Karpas-422 (cell line): Measurements from ENCODE around the gene HSP90AA1. TPM values are rescaled to one million over a fixed set of nuclear protein-coding genes. Genes with fewer than 3 reads are reported as not detected.
"Not testable (repeated sequence)": the region's sequence is repeated elsewhere in the genome, so short reads cannot be mapped to it uniquely, and the experiment has no call there.

ENCODE experiments used
- DNase-seq: peaks from one replicate; pipeline ENCODE4 v3.0.0-alpha.2; 2015
- H2AFZ ChIP-seq: fragments of 200-600 bp; sonication (generic); 2 replicates; pipeline ENCODE4 v1.6.1; 2014; ENCODE audit warnings: antibody characterized with exemption, low read length, mixed read lengths
- H3K27ac ChIP-seq: fragments of 200-600 bp; sonication (generic); 2 replicates; pipeline ENCODE4 v1.5.1; 2014; ENCODE audit warnings: mild to moderate bottlenecking, low read length, moderate library complexity
- H3K27me3 ChIP-seq: fragments of 200-600 bp; sonication (generic); 2 replicates; pipeline ENCODE4 v1.6.1; 2014; ENCODE audit warnings: low read length, mixed read lengths
- H3K36me3 ChIP-seq: fragments of 200-600 bp; sonication (generic); 2 replicates; pipeline ENCODE4 v1.6.1; 2014; ENCODE audit warnings: low read length, mixed read lengths; ENCODE audit not compliant: insufficient read depth
- H3K4me1 ChIP-seq: fragments of 200-600 bp; sonication (generic); 2 replicates; pipeline ENCODE4 v1.6.1; 2014; ENCODE audit warnings: mild to moderate bottlenecking, low read length, mixed read lengths
- H3K4me2 ChIP-seq: fragments of 200-600 bp; sonication (generic); 2 replicates; pipeline ENCODE4 v1.6.1; 2014; ENCODE audit warnings: low read length, low read depth, mild to moderate bottlenecking; ENCODE audit not compliant: poor library complexity, severe bottlenecking
- H3K4me3 ChIP-seq: fragments of 200-600 bp; sonication (generic); 2 replicates; pipeline ENCODE4 v1.5.1; 2014; ENCODE audit warnings: mild to moderate bottlenecking, antibody characterized with exemption, low read length, mixed read lengths
- H3K79me2 ChIP-seq: fragments of 200-600 bp; sonication (generic); 2 replicates; pipeline ENCODE4 v1.6.1; 2014; ENCODE audit warnings: mild to moderate bottlenecking, low read length, mixed read lengths
- H3K9ac ChIP-seq: fragments of 200-600 bp; sonication (generic); 2 replicates; pipeline ENCODE4 v1.6.0; 2014; ENCODE audit warnings: low read length
- H3K9me2 ChIP-seq: fragments of 200-600 bp; sonication (generic), shearing (Covaris generic); replicated peaks from 2 replicates; pipeline ENCODE4 v1.6.0; 2014; ENCODE audit warnings: mild to moderate bottlenecking, low read length, moderate library complexity; ENCODE audit not compliant: insufficient read depth
- H3K9me3 ChIP-seq: fragments of 300-700, 200-600 bp; sonication (generic); 2 replicates; pipeline ENCODE4 v1.6.1; 2014; ENCODE audit warnings: low read length, mixed read lengths
- H4K20me1 ChIP-seq: fragments of 200-600 bp; sonication (generic); 2 replicates; pipeline ENCODE4 v1.6.1; 2014; ENCODE audit warnings: mild to moderate bottlenecking, antibody characterized with exemption, low read length, low read depth; ENCODE audit not compliant: insufficient read depth
- total RNA-seq: library from RNA; depleted of rRNA; stranded (reverse); fragments of >200 nt; shearing (Covaris generic); gene quantifications from 2 replicates; pipeline ENCODE4 v1.2.3, GENCODE V29; 2014; ENCODE audit warnings: low replicate concordance; rRNA removed

Gene HSP90AA1
- total RNA-seq, result 354 and 505 TPM in 2 replicates

- Histone ChIP-seq H3K79me2 (peaks cover 31% of the 10 kb centered on the region), H3K9me3 (no peaks in the 10 kb centered on the region), H3K27me3 (no peaks in the 10 kb centered on the region), H3K36me3 (peaks cover 41% of the 10 kb centered on the region), H3K4me2 (peak within 1 kb of the TSS; percentile 96), H3K4me3 (peak within 1 kb of the TSS; percentile 83), H3K4me1 (peaks cover 43% of the 10 kb centered on the region), H3K9me2 (no peaks in the 10 kb centered on the region), H3K27ac (peak within 1 kb of the TSS; percentile 85), H3K9ac (peak within 1 kb of the TSS; percentile 98), H4K20me1 (peaks cover 33% of the 10 kb centered on the region), H2AFZ (peak within 1 kb of the TSS; percentile 57)
- DNase-seq, result peak; percentile 99
Measured at GRCh38 chr14:102086972-102087761, at the start of gene HSP90AA1. HSP90AA1 (minus strand) TSS chr14:102087044; CDS start chr14:102086378, 666 bp downstream.

- not testable (repeated sequence) for H3K4me3 ChIP-seq, DNase-seq, H3K36me3 ChIP-seq, H3K4me1 ChIP-seq, H3K9me2 ChIP-seq, H2AFZ ChIP-seq, H3K27ac ChIP-seq, H3K9ac ChIP-seq, H3K4me2 ChIP-seq, H3K9me3 ChIP-seq, H3K27me3 ChIP-seq, H4K20me1 ChIP-seq
- peaks cover 15% of the 10 kb centered on the region for H3K79me2 ChIP-seq
Measured at GRCh38 chr14:102135456-102135855, 48.6 kb upstream of the HSP90AA1 start.

GRCh38 chr14:102134719-102135118, 47.9 kb upstream of the HSP90AA1 start:
- not testable (repeated sequence) for H3K79me2 ChIP-seq, H3K27ac ChIP-seq, H3K9me2 ChIP-seq, H3K36me3 ChIP-seq, H3K4me1 ChIP-seq, H3K27me3 ChIP-seq, H3K9ac ChIP-seq, DNase-seq, H3K4me2 ChIP-seq, H2AFZ ChIP-seq, H3K9me3 ChIP-seq, H3K4me3 ChIP-seq, H4K20me1 ChIP-seq

GRCh38 chr14:102134021-102134420, 47.2 kb upstream of the HSP90AA1 start:
- not testable (repeated sequence) for H3K9me2 ChIP-seq, H3K79me2 ChIP-seq, H3K27me3 ChIP-seq, H3K36me3 ChIP-seq, H3K4me2 ChIP-seq, H2AFZ ChIP-seq, H3K9me3 ChIP-seq, H3K9ac ChIP-seq, H3K4me3 ChIP-seq, DNase-seq, H3K27ac ChIP-seq, H3K4me1 ChIP-seq, H4K20me1 ChIP-seq

- Histone ChIP-seq H3K27ac (no peak overlapping the region), H3K27me3 (no peaks in the 10 kb centered on the region)
- no peak for DNase-seq
Measured at GRCh38 chr14:102131741-102132140, 44.9 kb upstream of the HSP90AA1 start.

GRCh38 chr14:102126807-102127455, 40.1 kb upstream of the HSP90AA1 start:
- no peak overlapping the region for H2AFZ ChIP-seq
- H3K36me3 ChIP-seq, result no peaks in the 10 kb centered on the region
- H3K4me1 ChIP-seq, result no peaks in the 10 kb centered on the region
- no peak overlapping the region for H3K4me3 ChIP-seq
- no peaks in the 10 kb centered on the region for H3K27me3 ChIP-seq
- H3K9me2 ChIP-seq, result no peaks in the 10 kb centered on the region
- H3K9ac ChIP-seq, result no peak overlapping the region
- no peaks in the 10 kb centered on the region for H4K20me1 ChIP-seq
- H3K79me2 ChIP-seq, result no peaks in the 10 kb centered on the region
- no peak for DNase-seq
- H3K27ac ChIP-seq, result no peak overlapping the region
- no peaks in the 10 kb centered on the region for H3K9me3 ChIP-seq
- no peak overlapping the region for H3K4me2 ChIP-seq

More at GRCh38 chr14:102131741-102132140, 44.9 kb upstream of the HSP90AA1 start:
- H3K79me2 ChIP-seq, result no peaks in the 10 kb centered on the region
- H3K4me2 ChIP-seq, result no peak overlapping the region
- H4K20me1 ChIP-seq, result no peaks in the 10 kb centered on the region
- H3K9me3 ChIP-seq, result no peaks in the 10 kb centered on the region
- no peak overlapping the region for H3K9ac ChIP-seq
- no peak overlapping the region for H3K4me3 ChIP-seq
- no peaks in the 10 kb centered on the region for H3K36me3 ChIP-seq
- H3K4me1 ChIP-seq, result no peaks in the 10 kb centered on the region
- no peaks in the 10 kb centered on the region for H3K9me2 ChIP-seq
- H2AFZ ChIP-seq, result no peak overlapping the region

GRCh38 chr14:102125546-102125945, 38.7 kb upstream of the HSP90AA1 start:
- H3K79me2 ChIP-seq, result no peaks in the 10 kb centered on the region
- no peak overlapping the region for H3K27ac ChIP-seq
- no peaks in the 10 kb centered on the region for H3K4me1 ChIP-seq
- H4K20me1 ChIP-seq, result no peaks in the 10 kb centered on the region
- no peak overlapping the region for H3K9ac ChIP-seq
- H3K9me2 ChIP-seq, result no peaks in the 10 kb centered on the region
- no peak overlapping the region for H3K4me2 ChIP-seq
- no peak overlapping the region for H3K4me3 ChIP-seq
- H3K36me3 ChIP-seq, result no peaks in the 10 kb centered on the region
- H2AFZ ChIP-seq, result no peak overlapping the region
- no peaks in the 10 kb centered on the region for H3K9me3 ChIP-seq
- no peaks in the 10 kb centered on the region for H3K27me3 ChIP-seq
- DNase-seq, result no peak

- no peak overlapping the region for H3K4me3 ChIP-seq
- H3K4me2 ChIP-seq, result no peak overlapping the region
- H3K9me3 ChIP-seq, result no peaks in the 10 kb centered on the region
- H3K4me1 ChIP-seq, result no peaks in the 10 kb centered on the region
- H3K27ac ChIP-seq, result no peak overlapping the region
- no peak for DNase-seq
- H4K20me1 ChIP-seq, result no peaks in the 10 kb centered on the region
- no peak overlapping the region for H3K9ac ChIP-seq
- H3K79me2 ChIP-seq, result no peaks in the 10 kb centered on the region
- H2AFZ ChIP-seq, result no peak overlapping the region
- no peaks in the 10 kb centered on the region for H3K9me2 ChIP-seq
- no peaks in the 10 kb centered on the region for H3K36me3 ChIP-seq
- H3K27me3 ChIP-seq, result no peaks in the 10 kb centered on the region
Measured at GRCh38 chr14:102124419-102124818, 37.6 kb upstream of the HSP90AA1 start.
